ENCODE results near the gene RBM14. TPM values are rescaled to one million over a fixed set of nuclear protein-coding genes. Genes with fewer than 3 reads are reported as not detected.

Gene RBM14
- total RNA-seq, 3 donors from 2014 or later, result 63.8 to 87.0 (median 72.6) TPM

GRCh38 chr11:66625752-66626149 lies 9.3 kb downstream of the RBM14 start:
- no peak for DNase-seq
- Histone ChIP-seq H3K9me3 (no peaks in the 10 kb centered on the region), H3K36me3 (ENCODE audit: low read depth) (peaks cover 25% of the 10 kb centered on the region), H3K4me3 (no peak overlapping the region), H3K4me1 (ENCODE audit: low read depth) (peaks cover 26% of the 10 kb centered on the region)
- intact Hi-C loops (cut with DNase I, micrococcal nuclease), result no loop called here
- TF ChIP-seq CTCF (IDR thresholded peaks at IDR 0.05), result no peak
- ATAC-seq, result no peak

GRCh38 chr11:66626382-66626781 lies 10.0 kb downstream of the RBM14 start:
- no peak for DNase-seq
- peaks cover 20% of the 10 kb centered on the region for H3K4me1 ChIP-seq (ENCODE audit: low read depth)
- H3K36me3 ChIP-seq (ENCODE audit: low read depth), result peaks cover 25% of the 10 kb centered on the region
- intact Hi-C loops (cut with DNase I, micrococcal nuclease), result no loop called here
- ATAC-seq, result no peak
- H3K9me3 ChIP-seq, result no peaks in the 10 kb centered on the region
- TF ChIP-seq CTCF (IDR thresholded peaks at IDR 0.05), result no peak
- no peak overlapping the region for H3K4me3 ChIP-seq

- Histone ChIP-seq H3K9me3 (no peaks in the 10 kb centered on the region), H3K36me3 (ENCODE audit: low read depth) (peaks cover 25% of the 10 kb centered on the region), H3K4me3 (no peak overlapping the region), H3K4me1 (ENCODE audit: low read depth) (peaks cover 16% of the 10 kb centered on the region)
- TF ChIP-seq CTCF (IDR thresholded peaks at IDR 0.05), result no peak
- intact Hi-C loops (cut with DNase I, micrococcal nuclease), result no loop called here
- ATAC-seq, result no peak
- no peak for DNase-seq
These were observed 10.5 kb downstream of the RBM14 start for GRCh38 chr11:66626926-66627325.

- Histone ChIP-seq H3K9me3 (no peaks in the 10 kb centered on the region), H3K4me3 (no peak overlapping the region), H3K4me1 (ENCODE audit: low read depth) (peaks cover 5% of the 10 kb centered on the region), H3K36me3 (ENCODE audit: low read depth) (peaks cover 25% of the 10 kb centered on the region)
- no peak for DNase-seq
- TF ChIP-seq CTCF (IDR thresholded peaks at IDR 0.05), result no peak
- no peak for ATAC-seq
- intact Hi-C loops (cut with DNase I, micrococcal nuclease), result no loop called here
These were observed 11.7 kb downstream of the RBM14 start for GRCh38 chr11:66628061-66628603.

GRCh38 chr11:66629356-66629755 lies 12.9 kb downstream of the RBM14 start:
- no peak for TF ChIP-seq CTCF (IDR thresholded peaks at IDR 0.05)
- Histone ChIP-seq H3K4me3 (no peak overlapping the region), H3K36me3 (ENCODE audit: low read depth) (peaks cover 24% of the 10 kb centered on the region), H3K4me1 (ENCODE audit: low read depth) (no peaks in the 10 kb centered on the region), H3K9me3 (no peaks in the 10 kb centered on the region)
- ATAC-seq (no peak), DNase-seq (no peak)
- intact Hi-C loops (cut with DNase I, micrococcal nuclease), result no loop called here

- H3K4me3 ChIP-seq, result no peak overlapping the region
- no peaks in the 10 kb centered on the region for H3K9me3 ChIP-seq
- no peak for DNase-seq
- peaks cover under 1% of the 10 kb centered on the region for H3K4me1 ChIP-seq (ENCODE audit: low read depth)
- intact Hi-C loops (cut with DNase I, micrococcal nuclease), result no loop called here
- H3K36me3 ChIP-seq (ENCODE audit: low read depth), result peaks cover 3% of the 10 kb centered on the region
- TF ChIP-seq CTCF (IDR thresholded peaks at IDR 0.05), result no peak
- no peak for ATAC-seq
These were observed 15.5 kb downstream of the RBM14 start for GRCh38 chr11:66631883-66632282.

Measured in mucosa of descending colon (tissue), 3 donors.